H1 (cell line): Measurements from ENCODE around the gene RICTOR. TPM values are rescaled to one million over a fixed set of nuclear protein-coding genes. Genes with fewer than 3 reads are reported as not detected.

Source experiments
- CTCF ChIA-PET: fragments of 300-600 bp; sonication (Branson Sonifier 250); formaldehyde crosslinking; loops from one replicate; lab custom pipeline; 2021; ENCODE audit not compliant: partially characterized antibody; lab: Charles Lee
- POLR2A ChIA-PET: fragments of 300-600 bp; sonication (Branson Sonifier 250); formaldehyde crosslinking; loops from one replicate; lab custom pipeline; 2021; ENCODE audit warnings: inconsistent platforms; ENCODE audit not compliant: partially characterized antibody; lab: Charles Lee
- DNase-seq, 2 experiments: peaks; one replicate each; pipeline versions ENCODE4 v3.0.0 to v3.0.0-alpha.2; 2010 to 2022; ENCODE audit warnings: low spot score in 2 of 2, low read depth in 1 of 2, mixed read lengths in 1 of 2
- FAIRE-seq: peaks from 2 replicates; lab custom pipeline; 2011; peaks lifted over from hg19 to GRCh38; lab: Jason Lieb, UNC
- H2AFZ ChIP-seq: 2 replicates; pipeline ENCODE4 v1.8.1; 2012; ENCODE audit warnings: low read length, inconsistent platforms
- H2AK5ac ChIP-seq: 2 replicates; pipeline ENCODE4 v1.6.1; 2013; ENCODE audit warnings: low read depth, low read length
- H2BK120ac ChIP-seq: replicated peaks from 2 replicates; pipeline ENCODE3; 2013; ENCODE audit warnings: low read depth, low read length, inconsistent platforms
- H2BK12ac ChIP-seq: 2 replicates; pipeline ENCODE4 v1.6.1; 2013; ENCODE audit warnings: low read depth, low read length
- H2BK15ac ChIP-seq: 2 replicates; pipeline ENCODE4 v1.6.1; 2013; ENCODE audit warnings: low read length
- H2BK20ac ChIP-seq: 2 replicates; pipeline ENCODE4 v1.6.1; 2013; ENCODE audit warnings: low read length
- H2BK5ac ChIP-seq: 2 replicates; pipeline ENCODE4 v1.6.1; 2013; ENCODE audit warnings: low read depth, low read length
- H3K14ac ChIP-seq: 2 replicates; pipeline ENCODE4 v1.6.1; 2013; ENCODE audit warnings: inconsistent platforms; ENCODE audit not compliant: insufficient read length
- H3K18ac ChIP-seq: 2 replicates; pipeline ENCODE4 v1.6.1; 2013; ENCODE audit warnings: low read length; ENCODE audit errors: extremely low read depth
- H3K23ac ChIP-seq: 2 replicates; pipeline ENCODE4 v1.6.1; 2013; ENCODE audit warnings: inconsistent platforms; ENCODE audit not compliant: insufficient read length
- H3K23me2 ChIP-seq: 2 replicates; pipeline ENCODE4 v1.6.1; 2013; ENCODE audit warnings: low read depth, low read length
- H3K27ac ChIP-seq: 2 replicates; pipeline ENCODE4 v1.6.1; 2011; ENCODE audit warnings: low read depth, low read length, inconsistent platforms
- H3K27me3 ChIP-seq, 4 experiments: replicated peaks in 1 of 4; 1 replicate in 1 of 4; 2 replicates in 3 of 4; pipeline versions ENCODE4 v1.6.1 to v1.8.1; 2011 to 2013; ENCODE audit warnings: low read length in 3 of 4, mild to moderate bottlenecking in 3 of 4, inconsistent platforms in 2 of 4, mixed read lengths in 2 of 4, moderate library complexity in 1 of 4; ENCODE audit not compliant: control insufficient read depth in 3 of 4, insufficient read depth in 3 of 4; ENCODE audit errors: extremely low read depth in 1 of 4
- H3K36me3 ChIP-seq, 4 experiments: 2 replicates each; pipeline versions ENCODE4 v1.6.1 to v1.8.1; 2011 to 2013; ENCODE audit warnings: mild to moderate bottlenecking in 4 of 4, low read length in 3 of 4, moderate library complexity in 2 of 4, control low read depth in 1 of 4, inconsistent platforms in 1 of 4; ENCODE audit not compliant: insufficient read depth in 4 of 4, control insufficient read depth in 2 of 4
- H3K4ac ChIP-seq: replicated peaks from 2 replicates; pipeline ENCODE3; 2013; ENCODE audit warnings: low read length, low read depth, mixed read lengths, inconsistent platforms; ENCODE audit not compliant: insufficient read length
- H3K4me1 ChIP-seq, 4 experiments: replicated peaks in 1 of 4; 1 replicate in 1 of 4; 2 replicates in 3 of 4; pipeline versions ENCODE4 v1.6.1 to v1.8.1; 2011 to 2013; ENCODE audit warnings: low read length in 3 of 4, inconsistent platforms in 2 of 4, mixed read lengths in 1 of 4; ENCODE audit not compliant: insufficient read depth in 4 of 4, control insufficient read depth in 3 of 4
- H3K4me2 ChIP-seq, 2 experiments: 2 replicates each; pipeline versions ENCODE4 v1.6.1 to v1.8.1; 2011 to 2013; ENCODE audit warnings: low read depth in 2 of 2, low read length in 2 of 2, control low read depth in 1 of 2, inconsistent platforms in 1 of 2, mild to moderate bottlenecking in 1 of 2; ENCODE audit not compliant: insufficient read depth in 1 of 2
- H3K4me3 ChIP-seq, 4 experiments: fragments of 200-600, 300-600 bp in 1 of 4; sonication (generic), shearing (Covaris generic), sonication (Bioruptor Twin) in 1 of 4; 2 replicates each; pipeline versions ENCODE4 v1.5.1 to v1.8.1; 2011 to 2016; ENCODE audit warnings: low read length in 4 of 4, low read depth in 3 of 4, control low read depth in 2 of 4, inconsistent platforms in 2 of 4, mild to moderate bottlenecking in 2 of 4, mixed read lengths in 1 of 4, moderate library complexity in 1 of 4; ENCODE audit not compliant: insufficient read depth in 2 of 4; ENCODE audit errors: extremely low read depth in 1 of 4
- H3K56ac ChIP-seq: replicated peaks from 2 replicates; pipeline ENCODE3; 2013; ENCODE audit warnings: low read depth, mild to moderate bottlenecking, mixed read lengths, low read length, inconsistent platforms; ENCODE audit not compliant: insufficient read length
- H3K79me1 ChIP-seq: 2 replicates; pipeline ENCODE4 v1.6.1; 2013; ENCODE audit warnings: low read depth, low read length, control low read depth
- H3K79me2 ChIP-seq, 2 experiments: 2 replicates each; pipeline versions ENCODE4 v1.6.1 to v1.8.1; 2012 to 2013; ENCODE audit warnings: low read length in 2 of 2, mild to moderate bottlenecking in 2 of 2, inconsistent platforms in 1 of 2; ENCODE audit not compliant: insufficient read depth in 2 of 2, control insufficient read depth in 1 of 2
- H3K9ac ChIP-seq, 4 experiments: replicated peaks in 1 of 4; 1 replicate in 1 of 4; 2 replicates in 3 of 4; pipeline versions ENCODE4 v1.6.1 to v1.8.1; 2011 to 2013; ENCODE audit warnings: low read depth in 3 of 4, low read length in 3 of 4, control low read depth in 2 of 4, mild to moderate bottlenecking in 2 of 4, moderate library complexity in 2 of 4, inconsistent platforms in 1 of 4; ENCODE audit errors: extremely low read depth in 1 of 4
- H3K9me3 ChIP-seq, 2 experiments: 2 replicates each; pipeline versions ENCODE4 v1.6.1 to v1.8.1; 2012 to 2013; ENCODE audit warnings: mild to moderate bottlenecking in 2 of 2, moderate library complexity in 2 of 2, control low read depth in 1 of 2, inconsistent platforms in 1 of 2, low read depth in 1 of 2, low read length in 1 of 2, mixed read lengths in 1 of 2; ENCODE audit not compliant: insufficient read depth in 2 of 2
- H4K20me1 ChIP-seq, 2 experiments: replicated peaks in 1 of 2; 2 replicates each; pipeline versions ENCODE3 to v1.8.1; 2011 to 2013; ENCODE audit warnings: inconsistent platforms in 2 of 2, low read length in 2 of 2, mild to moderate bottlenecking in 1 of 2; ENCODE audit not compliant: insufficient read depth in 2 of 2, control insufficient read depth in 1 of 2
- H4K5ac ChIP-seq: 2 replicates; pipeline ENCODE4 v1.6.1; 2013; ENCODE audit warnings: low read length, low read depth, mixed read lengths, inconsistent platforms; ENCODE audit not compliant: insufficient read length
- H4K8ac ChIP-seq: 2 replicates; pipeline ENCODE4 v1.8.0; 2013; ENCODE audit warnings: mild to moderate bottlenecking, moderate library complexity, low read length, inconsistent platforms; ENCODE audit not compliant: insufficient read depth; ENCODE audit errors: extremely low read depth
- H4K91ac ChIP-seq: replicated peaks from 2 replicates; pipeline ENCODE3; 2013; ENCODE audit warnings: low read length, mixed read lengths, inconsistent platforms; ENCODE audit not compliant: insufficient read length
- ASH2L ChIP-seq: fragments of 200-600, 300-600 bp; sonication (generic); IDR thresholded peaks from one replicate; pipeline ENCODE4 v1.7.1; 2017; ENCODE audit warnings: low read length
- BCL11A ChIP-seq, 2 experiments: IDR thresholded peaks; one replicate each; pipeline ENCODE4 v1.6.1; 2011; ENCODE audit warnings: low read depth in 2 of 2, low read length in 2 of 2, mild to moderate bottlenecking in 2 of 2
- HDAC2 ChIP-seq, 2 experiments: fragments of 300-600 bp in 1 of 2; sonication (generic) in 1 of 2; IDR thresholded peaks; 2 replicates each; pipeline ENCODE4 v1.6.1; 2011 to 2012; ENCODE audit warnings: low read depth in 2 of 2, low read length in 2 of 2, mild to moderate bottlenecking in 2 of 2, moderate library complexity in 2 of 2, borderline replicate concordance in 1 of 2, inconsistent platforms in 1 of 2
- JUN ChIP-seq: IDR thresholded peaks from 2 replicates; pipeline ENCODE4 v1.6.1; 2011; ENCODE audit warnings: low read depth, mild to moderate bottlenecking, improper control_type of control experiment, low read length
- KDM1A ChIP-seq: fragments of 200-600, 300-600 bp; sonication (generic); IDR thresholded peaks from 2 replicates; pipeline ENCODE4 v1.7.1; 2016; ENCODE audit warnings: mild to moderate bottlenecking, low read length, borderline replicate concordance
- RBBP5 ChIP-seq: IDR thresholded peaks from 2 replicates; pipeline ENCODE4 v1.7.1; 2012; ENCODE audit warnings: low read depth, mild to moderate bottlenecking, inconsistent platforms, low read length, moderate library complexity, borderline replicate concordance
- RFX5 ChIP-seq: IDR thresholded peaks from 2 replicates; pipeline ENCODE4 v1.6.1; 2011; ENCODE audit warnings: low read depth, low read length, improper control_type of control experiment, borderline replicate concordance
- SIRT6 ChIP-seq: IDR thresholded peaks from one replicate; pipeline ENCODE4 v1.7.1; 2012; ENCODE audit warnings: low read length, inconsistent platforms
- SUZ12 ChIP-seq: fragments of 200-600 bp; sonication (generic); IDR thresholded peaks from 2 replicates; pipeline ENCODE4 v1.6.1; 2012; ENCODE audit warnings: mild to moderate bottlenecking, inconsistent platforms, low read length, moderate library complexity, mixed read lengths
- WGBS, 2 experiments: shearing (Covaris generic) in 1 of 2; methylation state at CpG; one replicate each; pipeline versions ENCODE4 v1.1.6 to v1.1.7; 2013 to 2015; ENCODE audit warnings: low lambda C conversion rate in 2 of 2, mixed read lengths in 2 of 2, inconsistent platforms in 1 of 2, low coverage in 1 of 2, missing lambda C conversion rate in 1 of 2; ENCODE audit not compliant: insufficient replicate concordance in 2 of 2, insufficient coverage in 1 of 2, insufficient read length in 1 of 2; ENCODE audit errors: extremely low coverage in 1 of 2, missing lambda C conversion rate in 1 of 2; 5-methylcytosine and 5-hydroxymethylcytosine counted together
- polyA plus RNA-seq, 7 experiments: library from polyadenylated mRNA; depleted of rRNA in 3 of 7; stranded (reverse) in 5 of 7; unstranded in 2 of 7; fragments of >200 nt in 5 of 7; fragments of 200-250 nt in 2 of 7; gene quantifications; 1 replicate in 5 of 7; 2 replicates in 1 of 7; 4 replicates in 1 of 7; pipeline versions ENCODE4 v1.2.1 to v1.2.3, GENCODE V29; 2011 to 2013; ENCODE audit warnings: missing spikeins in 2 of 7, mixed read lengths in 2 of 7
- total RNA-seq: library from RNA; stranded (reverse); fragmentation: NEBNext Ultra II Directional; extraction: Animal tissue kit (Norgen Biotek cat#: 25700); gene quantifications from 2 replicates; pipeline ENCODE4 v1.2.1, GENCODE V29; 2021
- TF ChIP-seq, protein P1 (sequence below): IDR thresholded peaks from 2 replicates; pipeline ENCODE4 v1.6.1; 2011; ENCODE audit warnings: low read depth, mild to moderate bottlenecking, low read length; ENCODE audit not compliant: insufficient read depth

Gene RICTOR
- total and polyA plus RNA-seq, 2 of the 8 experiments (the other 6 are each of a cell fraction or from before 2014, with no cell fraction given) = 4.3 to 26.6 TPM

DNA sequence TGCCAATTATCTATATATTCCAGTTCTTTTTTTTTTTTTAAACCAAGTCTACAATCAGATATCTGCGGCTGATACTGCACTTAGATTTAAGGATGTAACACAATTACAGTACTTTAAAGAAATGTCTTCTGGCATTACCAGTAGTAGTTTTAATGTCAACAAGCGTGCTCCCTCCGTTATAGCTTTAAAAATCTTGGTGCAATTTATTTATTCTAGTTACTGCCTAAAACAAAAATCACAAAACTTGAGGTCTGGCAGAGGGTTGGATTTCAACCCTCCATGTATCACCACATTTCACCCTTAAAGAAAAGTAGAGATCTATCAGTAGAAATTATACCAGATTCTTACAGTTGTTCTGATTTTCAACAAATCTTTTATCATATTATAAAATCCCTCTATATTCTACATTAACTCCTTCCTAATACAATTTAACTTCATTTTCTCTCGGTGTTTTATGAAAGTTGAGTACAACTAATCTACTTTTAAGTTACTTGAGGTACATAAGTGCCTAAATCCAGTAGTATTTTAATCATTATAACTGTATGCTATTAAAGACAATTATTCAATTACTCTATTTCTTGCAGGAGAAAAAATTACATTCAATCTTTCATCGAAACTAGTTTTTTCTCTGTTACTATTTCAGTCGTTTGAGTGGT, 2.0 kb upstream of the RICTOR start:
- TF ChIP-seq ASH2L (no peak), RFX5 (no peak), RBBP5 (no peak), SUZ12 (no peak), KDM1A (no peak), SIRT6 (no peak), JUN (no peak), HDAC2 (IDR thresholded peaks at IDR 0.05; ENCODE audit: borderline replicate concordance in 1 of 2, low read depth in 2 of 2, low read length in 2 of 2) (no peak), BCL11A (IDR thresholded peaks at IDR 0.05; ENCODE audit: low read depth in 2 of 2, low read length in 2 of 2) (no peak)
- TF ChIP-seq, protein P1, sequence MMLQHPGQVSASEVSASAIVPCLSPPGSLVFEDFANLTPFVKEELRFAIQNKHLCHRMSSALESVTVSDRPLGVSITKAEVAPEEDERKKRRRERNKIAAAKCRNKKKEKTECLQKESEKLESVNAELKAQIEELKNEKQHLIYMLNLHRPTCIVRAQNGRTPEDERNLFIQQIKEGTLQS = no peak
- Histone ChIP-seq H2AK5ac (no peak overlapping the region), H3K4me2 (no peak overlapping the region), H3K9ac (no peak overlapping the region), H4K20me1 (no peaks in the 10 kb centered on the region), H2AFZ (no peak overlapping the region), H2BK20ac (no peak overlapping the region), H4K8ac (no peak overlapping the region), H2BK15ac (no peak overlapping the region), H3K23ac (no peak overlapping the region), H3K9me3 (no peaks in the 10 kb centered on the region), H3K36me3 (no peaks in the 10 kb centered on the region), H4K91ac (no peak overlapping the region), H3K27me3 (no peaks in the 10 kb centered on the region), H2BK120ac (no peak overlapping the region), H3K56ac (no peak overlapping the region), H3K79me2 (peaks cover 0 to 20% of the 10 kb centered on the region in 2 experiments; a peak in 3 of 4 replicates), H3K27ac (no peak overlapping the region), H3K4me1 (no peaks in the 10 kb centered on the region; a peak in 1 of 7 replicates), H3K4me3 (no peak overlapping the region), H3K23me2 (peaks cover 10% of the 10 kb centered on the region), H3K4ac (no peak overlapping the region), H4K5ac (no peak overlapping the region), H3K14ac (no peak overlapping the region), H3K18ac (no peak overlapping the region), H3K79me1 (no peaks in the 10 kb centered on the region), H2BK5ac (no peak overlapping the region), H2BK12ac (no peak overlapping the region)
- WGBS, 2 experiments = 87 to 100% methylated on average over 1 to 6 of the region's 6 CpGs
- ChIA-PET CTCF (interaction anchor here (0.7 to 1.0 kb wide), 2 partner anchors 17 to 89 kb away, joined by 3 read pairs; no protein-coding TSS in a partner anchor), POLR2A (no interaction called here)
- DNase-seq = no peak
- FAIRE-seq = no peak
